K562 (cell line): ENCODE measurements around the gene ARL16. TPM values are rescaled to one million over a fixed set of nuclear protein-coding genes. Genes with fewer than 3 reads are reported as not detected.

Experiments
- GATA2 ChIP-seq: sonication (generic); formaldehyde crosslinking; IDR thresholded peaks from 2 replicates; pipeline ENCODE4 v1.4.0; 2020; ENCODE audit warnings: mild to moderate bottlenecking, missing genetic modification reagents
- PRPF4 ChIP-seq: fragments of 200-400 bp; formaldehyde crosslinking; IDR thresholded peaks from one replicate; pipeline ENCODE4 v1.6.1; 2017; ENCODE audit warnings: low read length, low read depth, mild to moderate bottlenecking; ENCODE audit not compliant: insufficient read depth, poor library complexity, severe bottlenecking
- PTTG1 ChIP-seq: fragments of 450-650 bp; IDR thresholded peaks from 2 replicates; pipeline ENCODE4 v1.6.1; 2016; ENCODE audit warnings: low read depth, mild to moderate bottlenecking, missing genetic modification characterization, missing compliant biosample characterization
- SAP30 ChIP-seq: fragments of 200-600 bp; sonication (generic); IDR thresholded peaks from 2 replicates; pipeline ENCODE4 v1.6.1; 2012; ENCODE audit warnings: borderline replicate concordance, low read depth, mild to moderate bottlenecking, moderate library complexity, low read length, control low read depth, inconsistent platforms; ENCODE audit not compliant: insufficient read depth, poor library complexity, severe bottlenecking
- SREBF2 ChIP-seq: sonication (generic); formaldehyde crosslinking; IDR thresholded peaks from 2 replicates; pipeline ENCODE4 v1.4.0; 2020; ENCODE audit warnings: mild to moderate bottlenecking, missing genetic modification reagents
- STAG1 ChIP-seq: sonication (generic); formaldehyde crosslinking; IDR thresholded peaks from 2 replicates; pipeline ENCODE4 v1.5.0; 2020; ENCODE audit warnings: missing genetic modification reagents, borderline replicate concordance
- TARDBP ChIP-seq: fragments of 450-650 bp; IDR thresholded peaks from 2 replicates; pipeline ENCODE4 v1.6.1; 2016
- TBP ChIP-seq: optimal IDR thresholded peaks from 2 replicates; pipeline ENCODE3; 2011; ENCODE audit warnings: low read depth, low read length, improper control_type of control experiment
- ZBTB8A ChIP-seq: fragments of 450-650 bp; IDR thresholded peaks from 2 replicates; pipeline ENCODE4 v1.6.1; 2018; ENCODE audit warnings: mild to moderate bottlenecking, moderate library complexity; ENCODE audit not compliant: partially characterized antibody
- ZNF184 ChIP-seq: sonication (generic); formaldehyde crosslinking; IDR thresholded peaks from 2 replicates; pipeline ENCODE4 v1.5.0; 2020; ENCODE audit warnings: missing genetic modification reagents
- ZNF239 ChIP-seq: fragments of 250-450 bp; sonication (Bioruptor Pico); IDR thresholded peaks from 2 replicates; pipeline ENCODE4 v1.4.0; 2020; ENCODE audit warnings: mild to moderate bottlenecking
- ZNF431 ChIP-seq: sonication (generic); formaldehyde crosslinking; IDR thresholded peaks from 2 replicates; pipeline ENCODE4 v1.8.0; 2022; ENCODE audit warnings: mild to moderate bottlenecking, missing genetic modification reagents
- ZNF507 ChIP-seq: conservative IDR thresholded peaks from 2 replicates; pipeline ENCODE4 v1.6.1; 2017; ENCODE audit warnings: missing genetic modification characterization, missing compliant biosample characterization
- polyA plus RNA-seq, 8 experiments: library from polyadenylated mRNA; depleted of rRNA in 4 of 8; stranded (reverse) in 5 of 8; unstranded in 3 of 8; fragments of >200 nt; fragmentation: Nextera tagmentation in 2 of 8; fragmentation: Illumina TruSeq in 1 of 8; extraction: Ambion mirVana in 2 of 8; extraction: Trizol in 1 of 8; gene quantifications; 2 replicates each; pipeline versions ENCODE4 v1.2.1 to v1.2.3, GENCODE V29; 2011 to 2014; ENCODE audit warnings: inconsistent platforms in 1 of 8, missing spikeins in 1 of 8
- total RNA-seq, 7 experiments: library from RNA; depleted of rRNA in 6 of 7; stranded (reverse); fragments of >200 nt in 6 of 7; fragmentation: Illumina TruSeq in 2 of 7; extraction: Trizol in 2 of 7; gene quantifications; 2 replicates each; pipeline versions ENCODE4 v1.2.1 to v1.2.3, GENCODE V29; 2011 to 2021; ENCODE audit warnings: low replicate concordance in 1 of 7
- TF ChIP-seq, protein P1 (sequence below), 2 experiments: fragments of 200-800 bp in 1 of 2; sonication (Bioruptor generic) in 1 of 2; sonication (generic) in 1 of 2; formaldehyde crosslinking in 1 of 2; IDR thresholded peaks in 1 of 2; conservative IDR thresholded peaks in 1 of 2; 2 replicates each; pipeline versions ENCODE4 v1.5.0 to v1.6.1; 2016 to 2020; ENCODE audit warnings: missing compliant biosample characterization in 1 of 2, missing genetic modification characterization in 1 of 2, missing genetic modification reagents in 1 of 2
- TF ChIP-seq, protein P2 (sequence below): fragments of 250-450 bp; sonication (Bioruptor Pico); IDR thresholded peaks from 2 replicates; pipeline ENCODE4 v1.5.1; 2021; ENCODE audit warnings: mild to moderate bottlenecking
- TF ChIP-seq, protein P3 (sequence below): fragments of 450-650 bp; IDR thresholded peaks from 2 replicates; pipeline ENCODE4 v1.6.1; 2016
- TF ChIP-seq, protein P4 (sequence below): fragments of 250-450 bp; sonication (Bioruptor Pico); IDR thresholded peaks from 2 replicates; pipeline ENCODE4 v1.5.0; 2020; ENCODE audit warnings: mild to moderate bottlenecking
- TF ChIP-seq, protein P5 (sequence below): fragments of 250-450 bp; sonication (Bioruptor Pico); IDR thresholded peaks from 2 replicates; pipeline ENCODE4 v1.5.0; 2021; ENCODE audit warnings: mild to moderate bottlenecking, moderate library complexity

The ARL16 gene
- total and polyA plus RNA-seq, 9 of the 15 experiments (the other 6 are each of a cell fraction or from before 2014, with no cell fraction given), result 5.4 to 32.4 (median 22.6) TPM

DNA sequence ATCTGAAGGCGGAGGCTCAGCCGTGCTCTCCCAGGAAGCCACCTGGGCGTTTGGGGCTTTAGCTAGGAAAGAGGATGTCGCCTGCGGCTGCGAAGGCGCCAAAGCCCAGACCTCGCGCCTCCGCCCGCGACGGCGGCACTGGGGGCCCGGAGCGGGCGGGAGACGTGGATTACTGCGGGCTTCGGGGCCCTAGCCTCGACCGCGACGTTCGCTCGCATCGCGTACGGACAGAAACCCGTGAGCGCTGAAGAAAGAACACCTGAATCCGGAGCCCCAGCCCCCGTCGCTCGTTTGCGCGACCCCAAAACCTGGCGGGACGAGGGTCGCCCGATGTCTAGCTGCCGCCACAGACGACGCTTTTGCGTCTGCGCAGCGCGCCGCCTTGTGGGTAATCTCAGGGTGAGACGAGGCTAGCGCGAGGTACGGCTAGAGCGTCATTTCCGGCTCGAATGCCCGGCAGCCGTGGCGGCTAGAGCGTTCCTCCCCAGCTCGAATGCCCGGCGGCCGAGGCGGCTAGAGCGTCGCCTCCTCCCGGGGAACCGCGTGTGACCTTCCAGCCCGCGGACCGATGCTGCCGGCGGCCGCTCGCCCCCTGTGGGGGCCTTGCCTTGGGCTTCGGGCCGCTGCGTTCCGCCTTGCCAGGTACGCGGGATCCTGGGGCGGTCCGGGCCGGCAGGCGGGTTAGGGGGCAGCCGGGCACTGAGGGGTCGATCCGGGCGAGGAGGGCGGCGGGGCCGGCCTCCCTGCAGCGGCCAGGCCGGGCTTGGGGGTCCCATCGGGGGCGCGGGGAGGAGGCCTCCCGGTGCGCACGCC lies 19.5 kb upstream of the ARL16 start, which contains the start of gene MRPL12 (continued):
- TF ChIP-seq ZNF431 (CRISPR knock-in tag) (no peak), ZNF239 (CRISPR knock-in tag) (no peak), STAG1 (CRISPR knock-in tag) (no peak), PTTG1 (no peak), GATA2 (CRISPR knock-in tag) (no peak), ZBTB8A (no peak), ZNF184 (CRISPR knock-in tag) (no peak), PRPF4 (peak; percentile 76), TBP (peak; percentile 88), ZNF507 (tag) (no peak), SAP30 (peak; percentile 46), SREBF2 (no peak), TARDBP (0 out of 2 replicates have a peak, but pooled peaks have one; percentile 21)
- TF ChIP-seq, protein P1, sequence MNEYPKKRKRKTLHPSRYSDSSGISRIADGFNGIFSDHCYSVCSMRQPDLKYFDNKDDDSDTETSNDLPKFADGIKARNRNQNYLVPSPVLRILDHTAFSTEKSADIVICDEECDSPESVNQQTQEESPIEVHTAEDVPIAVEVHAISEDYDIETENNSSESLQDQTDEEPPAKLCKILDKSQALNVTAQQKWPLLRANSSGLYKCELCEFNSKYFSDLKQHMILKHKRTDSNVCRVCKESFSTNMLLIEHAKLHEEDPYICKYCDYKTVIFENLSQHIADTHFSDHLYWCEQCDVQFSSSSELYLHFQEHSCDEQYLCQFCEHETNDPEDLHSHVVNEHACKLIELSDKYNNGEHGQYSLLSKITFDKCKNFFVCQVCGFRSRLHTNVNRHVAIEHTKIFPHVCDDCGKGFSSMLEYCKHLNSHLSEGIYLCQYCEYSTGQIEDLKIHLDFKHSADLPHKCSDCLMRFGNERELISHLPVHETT (CRISPR knock-in tag; conservative IDR thresholded peaks at IDR 0.05 in 1 of 2, IDR thresholded peaks at IDR 0.05 in 1 of 2), result peak in 1 of 2 experiments; percentile 93; a peak in 2 of 4 replicates
- TF ChIP-seq, protein P2, sequence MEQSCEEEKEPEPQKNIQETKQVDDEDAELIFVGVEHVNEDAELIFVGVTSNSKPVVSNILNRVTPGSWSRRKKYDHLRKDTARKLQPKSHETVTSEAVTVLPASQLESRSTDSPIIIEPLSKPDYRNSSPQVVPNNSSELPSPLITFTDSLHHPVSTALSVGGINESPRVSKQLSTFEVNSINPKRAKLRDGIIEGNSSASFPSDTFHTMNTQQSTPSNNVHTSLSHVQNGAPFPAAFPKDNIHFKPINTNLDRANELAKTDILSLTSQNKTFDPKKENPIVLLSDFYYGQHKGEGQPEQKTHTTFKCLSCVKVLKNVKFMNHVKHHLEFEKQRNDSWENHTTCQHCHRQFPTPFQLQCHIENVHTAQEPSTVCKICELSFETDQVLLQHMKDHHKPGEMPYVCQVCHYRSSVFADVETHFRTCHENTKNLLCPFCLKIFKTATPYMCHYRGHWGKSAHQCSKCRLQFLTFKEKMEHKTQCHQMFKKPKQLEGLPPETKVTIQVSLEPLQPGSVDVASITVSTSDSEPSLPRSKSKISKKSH, result no peak
- TF ChIP-seq, protein P3, sequence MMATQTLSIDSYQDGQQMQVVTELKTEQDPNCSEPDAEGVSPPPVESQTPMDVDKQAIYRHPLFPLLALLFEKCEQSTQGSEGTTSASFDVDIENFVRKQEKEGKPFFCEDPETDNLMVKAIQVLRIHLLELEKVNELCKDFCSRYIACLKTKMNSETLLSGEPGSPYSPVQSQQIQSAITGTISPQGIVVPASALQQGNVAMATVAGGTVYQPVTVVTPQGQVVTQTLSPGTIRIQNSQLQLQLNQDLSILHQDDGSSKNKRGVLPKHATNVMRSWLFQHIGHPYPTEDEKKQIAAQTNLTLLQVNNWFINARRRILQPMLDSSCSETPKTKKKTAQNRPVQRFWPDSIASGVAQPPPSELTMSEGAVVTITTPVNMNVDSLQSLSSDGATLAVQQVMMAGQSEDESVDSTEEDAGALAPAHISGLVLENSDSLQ, result no peak
- TF ChIP-seq, protein P4, sequence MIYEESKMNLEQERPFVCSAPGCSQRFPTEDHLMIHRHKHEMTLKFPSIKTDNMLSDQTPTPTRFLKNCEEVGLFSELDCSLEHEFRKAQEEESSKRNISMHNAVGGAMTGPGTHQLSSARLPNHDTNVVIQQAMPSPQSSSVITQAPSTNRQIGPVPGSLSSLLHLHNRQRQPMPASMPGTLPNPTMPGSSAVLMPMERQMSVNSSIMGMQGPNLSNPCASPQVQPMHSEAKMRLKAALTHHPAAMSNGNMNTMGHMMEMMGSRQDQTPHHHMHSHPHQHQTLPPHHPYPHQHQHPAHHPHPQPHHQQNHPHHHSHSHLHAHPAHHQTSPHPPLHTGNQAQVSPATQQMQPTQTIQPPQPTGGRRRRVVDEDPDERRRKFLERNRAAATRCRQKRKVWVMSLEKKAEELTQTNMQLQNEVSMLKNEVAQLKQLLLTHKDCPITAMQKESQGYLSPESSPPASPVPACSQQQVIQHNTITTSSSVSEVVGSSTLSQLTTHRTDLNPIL, result no peak
- TF ChIP-seq, protein P5, sequence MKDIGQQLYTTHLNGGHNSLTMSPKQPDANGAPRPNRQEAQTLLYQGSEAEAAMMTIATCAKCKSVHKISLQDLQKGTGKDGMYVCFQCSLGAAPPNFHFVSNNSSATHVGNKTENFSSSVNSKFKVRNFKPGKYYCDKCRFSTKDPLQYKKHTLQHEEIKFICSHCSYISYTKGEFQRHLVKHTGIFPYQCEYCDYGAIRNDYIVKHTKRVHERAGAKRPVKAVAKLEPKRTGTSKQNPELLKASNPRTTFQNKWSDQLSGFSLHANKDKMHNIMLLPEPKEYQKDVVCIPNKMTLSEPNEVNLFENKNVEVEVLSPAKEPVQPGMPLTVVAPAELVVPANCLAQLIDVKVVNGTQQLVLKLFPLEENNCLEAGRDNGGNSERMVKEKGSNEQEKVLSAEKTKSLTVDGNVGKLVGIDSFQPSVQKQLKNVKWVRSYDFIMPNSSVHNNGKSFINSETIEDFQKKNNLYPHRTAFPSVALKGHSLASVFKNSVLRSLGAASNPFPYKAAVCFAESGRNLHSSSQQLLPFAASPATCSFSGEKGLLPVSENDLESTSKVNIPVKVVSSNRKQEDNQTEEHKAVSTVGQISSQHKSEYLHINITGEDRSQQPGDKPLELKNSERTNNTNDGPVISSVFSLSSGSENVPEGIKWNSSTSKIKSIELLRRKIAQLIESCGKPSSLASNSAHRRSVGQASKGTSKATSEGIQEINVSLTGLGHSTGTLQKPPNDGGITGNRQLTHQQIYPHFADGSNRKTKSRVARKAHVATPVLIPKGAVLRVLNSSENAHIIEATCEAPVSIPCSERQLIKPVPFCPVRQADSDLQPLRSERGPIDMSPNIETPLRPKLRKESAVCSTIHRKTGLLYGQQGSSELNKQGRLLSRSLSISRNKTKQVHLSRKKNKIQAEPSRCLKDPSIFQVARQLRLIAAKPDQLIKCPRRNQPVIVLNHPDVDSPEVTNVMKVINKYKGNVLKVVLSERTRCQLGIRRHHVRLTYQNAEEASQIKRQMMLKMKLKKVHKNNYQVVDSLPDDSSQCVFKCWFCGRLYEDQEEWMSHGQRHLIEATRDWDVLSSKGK, result no peak
